Osteoblast (primary cell): ENCODE results near the gene NR3C1. TPM values are rescaled to one million over a fixed set of nuclear protein-coding genes. Genes with fewer than 3 reads are reported as not detected.
A peak's percentile ranks its signal among the peaks of the same experiment; 100 is the strongest.

Source experiments
- DNase-seq: peaks from one replicate; pipeline ENCODE4 v3.0.0; 2011; ENCODE audit warnings: low spot score, mixed read lengths; ENCODE audit not compliant: insufficient read length; ENCODE audit errors: missing footprints
- H2AFZ ChIP-seq: 2 replicates; pipeline ENCODE4 v1.6.0; 2011; ENCODE audit warnings: mild to moderate bottlenecking, low read length
- H3K27ac ChIP-seq: 2 replicates; pipeline ENCODE4 v1.5.1; 2011; ENCODE audit warnings: mild to moderate bottlenecking, low read depth, low read length, moderate library complexity
- H3K27me3 ChIP-seq: 2 replicates; pipeline ENCODE4 v1.6.0; 2012; ENCODE audit warnings: mild to moderate bottlenecking, control low read depth, inconsistent platforms, low read length, moderate library complexity; ENCODE audit not compliant: insufficient read depth
- H3K36me3 ChIP-seq: 2 replicates; pipeline ENCODE4 v1.5.1; 2011; ENCODE audit warnings: mild to moderate bottlenecking, low read length, control low read depth, moderate library complexity; ENCODE audit not compliant: insufficient read depth
- H3K4me1 ChIP-seq: 2 replicates; pipeline ENCODE4 v1.5.1; 2011; ENCODE audit warnings: mild to moderate bottlenecking, low read length, control low read depth, moderate library complexity; ENCODE audit not compliant: insufficient read depth
- H3K4me2 ChIP-seq: 2 replicates; pipeline ENCODE4 v1.6.0; 2011; ENCODE audit warnings: mild to moderate bottlenecking, low read length; ENCODE audit not compliant: insufficient read depth
- H3K4me3 ChIP-seq: fragments of 200-600 bp; sonication (generic); 3 replicates; pipeline ENCODE4 v1.5.1; 2012; ENCODE audit warnings: mild to moderate bottlenecking, low read length, inconsistent platforms; ENCODE audit not compliant: insufficient read depth
- H3K79me2 ChIP-seq: 2 replicates; pipeline ENCODE4 v1.6.0; 2012; ENCODE audit warnings: mild to moderate bottlenecking, low read length, control low read depth, inconsistent platforms; ENCODE audit not compliant: insufficient read depth
- H3K9me3 ChIP-seq: 2 replicates; pipeline ENCODE4 v1.5.1; 2011; ENCODE audit warnings: low read depth, low read length, control low read depth
- H4K20me1 ChIP-seq: 2 replicates; pipeline ENCODE4 v1.6.0; 2012; ENCODE audit warnings: mild to moderate bottlenecking, low read length, control low read depth; ENCODE audit not compliant: insufficient read depth
- total RNA-seq: library from RNA; depleted of rRNA; stranded (reverse); fragments of >200 nt; gene quantifications from 2 replicates; pipeline ENCODE4 v1.2.3, GENCODE V29; 2012
- TF ChIP-seq, protein P1 (sequence below): IDR thresholded peaks from 2 replicates; pipeline ENCODE4 v1.5.1; 2011; ENCODE audit warnings: mild to moderate bottlenecking, low read depth, low read length, moderate library complexity; ENCODE audit errors: extremely low read depth

NR3C1 gene
- total RNA-seq, 1 donor: 119 TPM

DNA sequence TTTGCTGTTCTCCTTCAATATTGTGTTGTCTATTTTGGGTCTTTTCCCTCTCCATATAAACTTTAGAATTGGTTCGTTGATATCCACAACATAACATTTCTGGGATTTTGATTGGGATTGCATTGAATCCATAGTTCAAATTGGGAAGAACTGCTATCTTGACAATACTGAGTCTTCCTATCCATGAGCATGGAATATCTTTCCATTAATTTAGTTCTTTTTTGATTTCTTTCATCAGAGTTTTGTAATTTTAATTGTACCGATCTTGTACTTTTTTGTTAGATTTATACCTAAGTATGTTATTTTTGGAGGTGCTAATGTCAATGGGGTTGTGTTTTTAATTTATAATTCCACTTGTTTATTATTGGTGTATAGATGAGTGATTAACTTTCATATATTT, 135.1 kb downstream of the NR3C1 start:
- DNase-seq: no peak
- no peaks in the 10 kb centered on the region for H3K79me2 ChIP-seq

GRCh38 chr5:143267186-143267585, 136.3 kb downstream of the NR3C1 start:
- no peaks in the 10 kb centered on the region for H3K27me3 ChIP-seq
- peaks cover 4% of the 10 kb centered on the region for H3K4me1 ChIP-seq
- no peak for DNase-seq
- H3K27ac ChIP-seq: no peak overlapping the region
- H2AFZ ChIP-seq: no peak overlapping the region
- H3K36me3 ChIP-seq: no peaks in the 10 kb centered on the region
- TF ChIP-seq, protein P1, sequence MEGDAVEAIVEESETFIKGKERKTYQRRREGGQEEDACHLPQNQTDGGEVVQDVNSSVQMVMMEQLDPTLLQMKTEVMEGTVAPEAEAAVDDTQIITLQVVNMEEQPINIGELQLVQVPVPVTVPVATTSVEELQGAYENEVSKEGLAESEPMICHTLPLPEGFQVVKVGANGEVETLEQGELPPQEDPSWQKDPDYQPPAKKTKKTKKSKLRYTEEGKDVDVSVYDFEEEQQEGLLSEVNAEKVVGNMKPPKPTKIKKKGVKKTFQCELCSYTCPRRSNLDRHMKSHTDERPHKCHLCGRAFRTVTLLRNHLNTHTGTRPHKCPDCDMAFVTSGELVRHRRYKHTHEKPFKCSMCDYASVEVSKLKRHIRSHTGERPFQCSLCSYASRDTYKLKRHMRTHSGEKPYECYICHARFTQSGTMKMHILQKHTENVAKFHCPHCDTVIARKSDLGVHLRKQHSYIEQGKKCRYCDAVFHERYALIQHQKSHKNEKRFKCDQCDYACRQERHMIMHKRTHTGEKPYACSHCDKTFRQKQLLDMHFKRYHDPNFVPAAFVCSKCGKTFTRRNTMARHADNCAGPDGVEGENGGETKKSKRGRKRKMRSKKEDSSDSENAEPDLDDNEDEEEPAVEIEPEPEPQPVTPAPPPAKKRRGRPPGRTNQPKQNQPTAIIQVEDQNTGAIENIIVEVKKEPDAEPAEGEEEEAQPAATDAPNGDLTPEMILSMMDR: no peak
- no peaks in the 10 kb centered on the region for H4K20me1 ChIP-seq
- H3K4me3 ChIP-seq: no peak overlapping the region
- H3K9me3 ChIP-seq: no peaks in the 10 kb centered on the region
- no peaks in the 10 kb centered on the region for H3K79me2 ChIP-seq
- H3K4me2 ChIP-seq: no peak overlapping the region

More for the DNA sequence above, 135.1 kb downstream of the NR3C1 start:
- H3K9me3 ChIP-seq: no peaks in the 10 kb centered on the region
- no peaks in the 10 kb centered on the region for H4K20me1 ChIP-seq
- no peak overlapping the region for H2AFZ ChIP-seq
- H3K4me3 ChIP-seq: no peak overlapping the region
- no peak overlapping the region for H3K27ac ChIP-seq
- TF ChIP-seq, protein P1: no peak
- H3K27me3 ChIP-seq: no peaks in the 10 kb centered on the region
- no peaks in the 10 kb centered on the region for H3K36me3 ChIP-seq
- H3K4me1 ChIP-seq: no peaks in the 10 kb centered on the region
- no peak overlapping the region for H3K4me2 ChIP-seq

DNA sequence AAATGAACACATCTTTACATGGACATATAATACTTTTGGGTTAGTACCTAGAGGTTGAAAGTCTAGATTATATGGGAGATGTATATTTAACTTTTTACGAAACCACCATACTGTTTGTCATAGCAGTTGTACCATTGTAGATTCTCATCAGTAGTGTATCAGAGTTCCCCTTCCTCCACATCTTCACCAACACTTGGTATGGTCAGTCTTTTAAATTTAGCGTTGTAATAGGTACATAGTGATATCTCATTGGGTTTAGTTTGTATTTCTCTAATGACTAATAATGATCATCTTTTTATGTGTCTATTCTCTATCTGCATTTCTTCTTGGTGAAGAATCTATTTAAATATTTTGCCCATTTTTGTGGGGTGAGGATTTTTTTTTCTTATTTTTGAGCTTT, 137.5 kb downstream of the NR3C1 start:
- no peak overlapping the region for H3K4me2 ChIP-seq
- DNase-seq: no peak
- H3K9me3 ChIP-seq: no peaks in the 10 kb centered on the region
- H3K36me3 ChIP-seq: no peaks in the 10 kb centered on the region
- no peaks in the 10 kb centered on the region for H3K27me3 ChIP-seq
- TF ChIP-seq, protein P1: no peak
- no peak overlapping the region for H3K4me3 ChIP-seq
- H2AFZ ChIP-seq: no peak overlapping the region
- no peak overlapping the region for H3K27ac ChIP-seq
- H3K79me2 ChIP-seq: no peaks in the 10 kb centered on the region
- no peaks in the 10 kb centered on the region for H4K20me1 ChIP-seq
- H3K4me1 ChIP-seq: peaks cover 7% of the 10 kb centered on the region

DNA sequence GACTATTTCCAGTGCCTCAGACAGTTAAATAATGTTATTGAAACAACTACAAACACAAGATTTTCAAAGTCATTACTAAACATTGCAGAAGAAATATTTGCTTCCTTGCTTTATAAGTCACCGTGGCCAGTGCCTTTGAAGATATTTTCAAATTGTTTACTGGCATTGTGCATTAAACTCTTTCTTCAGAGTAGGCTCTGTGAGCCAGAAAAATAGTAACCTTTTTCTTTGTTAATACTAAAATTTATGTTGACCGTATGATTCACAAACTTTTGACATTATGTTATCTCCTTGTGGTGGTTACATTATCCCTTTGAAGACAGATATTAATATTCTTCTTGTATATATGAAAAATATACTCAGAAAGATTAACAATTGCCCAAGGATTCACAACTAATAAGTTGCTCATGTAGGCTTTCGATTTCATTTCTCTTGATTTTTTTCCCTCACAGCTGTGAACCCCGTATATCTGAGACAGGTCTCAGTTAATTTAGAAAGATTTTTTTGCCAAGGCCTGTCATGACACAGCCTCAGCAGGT, 140.1 kb downstream of the NR3C1 start:
- no peaks in the 10 kb centered on the region for H3K27me3 ChIP-seq
- no peaks in the 10 kb centered on the region for H4K20me1 ChIP-seq
- TF ChIP-seq, protein P1: no peak
- H3K4me2 ChIP-seq: no peak overlapping the region
- no peaks in the 10 kb centered on the region for H3K79me2 ChIP-seq
- H3K27ac ChIP-seq: peak overlapping the region; percentile 85
- no peak overlapping the region for H2AFZ ChIP-seq
- no peaks in the 10 kb centered on the region for H3K36me3 ChIP-seq
- no peak overlapping the region for H3K4me3 ChIP-seq
- peaks cover 7% of the 10 kb centered on the region for H3K4me1 ChIP-seq
- no peaks in the 10 kb centered on the region for H3K9me3 ChIP-seq
- DNase-seq: no peak
